ENCODE data around the gene MED22.

DNA sequence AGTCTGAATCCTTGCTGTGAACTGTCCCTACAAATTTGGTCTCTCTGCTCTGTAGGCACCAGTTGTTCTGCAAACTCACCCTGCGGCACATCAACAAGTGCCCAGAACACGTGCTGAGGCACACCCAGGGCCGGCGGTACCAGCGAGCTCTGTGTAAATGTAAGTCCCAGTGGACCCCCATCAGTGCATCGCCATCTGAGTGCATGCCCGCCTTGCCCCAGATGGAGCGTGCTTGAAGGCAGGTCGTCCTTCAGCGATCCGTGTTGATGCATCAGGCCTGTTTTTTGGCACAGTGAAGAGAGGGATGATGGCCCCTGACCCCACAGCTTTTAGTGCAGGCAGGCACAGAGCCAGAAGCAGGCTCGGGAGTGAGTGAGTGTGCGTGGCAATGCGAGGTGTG, 9.7 kb upstream of the MED22 start:
- TF ChIP-seq, protein P1, sequence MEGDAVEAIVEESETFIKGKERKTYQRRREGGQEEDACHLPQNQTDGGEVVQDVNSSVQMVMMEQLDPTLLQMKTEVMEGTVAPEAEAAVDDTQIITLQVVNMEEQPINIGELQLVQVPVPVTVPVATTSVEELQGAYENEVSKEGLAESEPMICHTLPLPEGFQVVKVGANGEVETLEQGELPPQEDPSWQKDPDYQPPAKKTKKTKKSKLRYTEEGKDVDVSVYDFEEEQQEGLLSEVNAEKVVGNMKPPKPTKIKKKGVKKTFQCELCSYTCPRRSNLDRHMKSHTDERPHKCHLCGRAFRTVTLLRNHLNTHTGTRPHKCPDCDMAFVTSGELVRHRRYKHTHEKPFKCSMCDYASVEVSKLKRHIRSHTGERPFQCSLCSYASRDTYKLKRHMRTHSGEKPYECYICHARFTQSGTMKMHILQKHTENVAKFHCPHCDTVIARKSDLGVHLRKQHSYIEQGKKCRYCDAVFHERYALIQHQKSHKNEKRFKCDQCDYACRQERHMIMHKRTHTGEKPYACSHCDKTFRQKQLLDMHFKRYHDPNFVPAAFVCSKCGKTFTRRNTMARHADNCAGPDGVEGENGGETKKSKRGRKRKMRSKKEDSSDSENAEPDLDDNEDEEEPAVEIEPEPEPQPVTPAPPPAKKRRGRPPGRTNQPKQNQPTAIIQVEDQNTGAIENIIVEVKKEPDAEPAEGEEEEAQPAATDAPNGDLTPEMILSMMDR (tag by site-specific recombination; IDR thresholded peaks at IDR 0.05) = no peak
- no peak for TF ChIP-seq ZNF600 (tag by site-specific recombination; IDR thresholded peaks at IDR 0.05)
- no peak for TF ChIP-seq ZNF155 (tag by site-specific recombination; IDR thresholded peaks at IDR 0.05)
- TF ChIP-seq RBAK (tag by site-specific recombination; IDR thresholded peaks at IDR 0.05) = no peak
- TF ChIP-seq, protein P2, sequence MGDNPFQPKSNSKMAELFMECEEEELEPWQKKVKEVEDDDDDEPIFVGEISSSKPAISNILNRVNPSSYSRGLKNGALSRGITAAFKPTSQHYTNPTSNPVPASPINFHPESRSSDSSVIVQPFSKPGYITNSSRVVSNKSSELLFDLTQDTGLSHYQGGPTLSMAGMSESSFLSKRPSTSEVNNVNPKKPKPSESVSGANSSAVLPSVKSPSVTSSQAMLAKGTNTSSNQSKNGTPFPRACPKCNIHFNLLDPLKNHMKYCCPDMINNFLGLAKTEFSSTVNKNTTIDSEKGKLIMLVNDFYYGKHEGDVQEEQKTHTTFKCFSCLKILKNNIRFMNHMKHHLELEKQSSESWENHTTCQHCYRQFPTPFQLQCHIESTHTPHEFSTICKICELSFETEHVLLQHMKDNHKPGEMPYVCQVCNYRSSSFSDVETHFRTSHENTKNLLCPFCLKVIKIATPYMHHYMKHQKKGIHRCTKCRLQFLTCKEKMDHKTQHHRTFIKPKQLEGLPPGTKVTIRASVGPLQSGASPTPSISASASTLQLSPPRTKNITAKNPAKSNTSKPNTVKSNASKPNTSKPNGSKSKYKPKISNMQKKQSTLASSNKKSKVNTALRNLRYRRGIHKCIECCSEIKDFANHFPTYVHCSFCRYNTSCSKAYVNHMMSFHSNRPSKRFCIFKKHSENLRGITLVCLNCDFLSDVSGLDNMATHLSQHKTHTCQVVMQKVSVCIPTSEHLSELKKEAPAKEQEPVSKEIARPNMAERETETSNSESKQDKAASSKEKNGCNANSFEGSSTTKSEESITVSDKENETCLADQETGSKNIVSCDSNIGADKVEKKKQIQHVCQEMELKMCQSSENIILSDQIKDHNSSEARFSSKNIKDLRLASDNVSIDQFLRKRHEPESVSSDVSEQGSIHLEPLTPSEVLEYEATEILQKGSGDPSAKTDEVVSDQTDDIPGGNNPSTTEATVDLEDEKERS (tag by site-specific recombination; IDR thresholded peaks at IDR 0.05) = no peak
- TF ChIP-seq ZNF501 (tag by site-specific recombination; IDR thresholded peaks at IDR 0.05) = no peak
- TF ChIP-seq, protein P3, sequence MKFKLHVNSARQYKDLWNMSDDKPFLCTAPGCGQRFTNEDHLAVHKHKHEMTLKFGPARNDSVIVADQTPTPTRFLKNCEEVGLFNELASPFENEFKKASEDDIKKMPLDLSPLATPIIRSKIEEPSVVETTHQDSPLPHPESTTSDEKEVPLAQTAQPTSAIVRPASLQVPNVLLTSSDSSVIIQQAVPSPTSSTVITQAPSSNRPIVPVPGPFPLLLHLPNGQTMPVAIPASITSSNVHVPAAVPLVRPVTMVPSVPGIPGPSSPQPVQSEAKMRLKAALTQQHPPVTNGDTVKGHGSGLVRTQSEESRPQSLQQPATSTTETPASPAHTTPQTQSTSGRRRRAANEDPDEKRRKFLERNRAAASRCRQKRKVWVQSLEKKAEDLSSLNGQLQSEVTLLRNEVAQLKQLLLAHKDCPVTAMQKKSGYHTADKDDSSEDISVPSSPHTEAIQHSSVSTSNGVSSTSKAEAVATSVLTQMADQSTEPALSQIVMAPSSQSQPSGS (tag by site-specific recombination; IDR thresholded peaks at IDR 0.05; ENCODE audit: low read depth) = no peak
- TF ChIP-seq, protein P4, sequence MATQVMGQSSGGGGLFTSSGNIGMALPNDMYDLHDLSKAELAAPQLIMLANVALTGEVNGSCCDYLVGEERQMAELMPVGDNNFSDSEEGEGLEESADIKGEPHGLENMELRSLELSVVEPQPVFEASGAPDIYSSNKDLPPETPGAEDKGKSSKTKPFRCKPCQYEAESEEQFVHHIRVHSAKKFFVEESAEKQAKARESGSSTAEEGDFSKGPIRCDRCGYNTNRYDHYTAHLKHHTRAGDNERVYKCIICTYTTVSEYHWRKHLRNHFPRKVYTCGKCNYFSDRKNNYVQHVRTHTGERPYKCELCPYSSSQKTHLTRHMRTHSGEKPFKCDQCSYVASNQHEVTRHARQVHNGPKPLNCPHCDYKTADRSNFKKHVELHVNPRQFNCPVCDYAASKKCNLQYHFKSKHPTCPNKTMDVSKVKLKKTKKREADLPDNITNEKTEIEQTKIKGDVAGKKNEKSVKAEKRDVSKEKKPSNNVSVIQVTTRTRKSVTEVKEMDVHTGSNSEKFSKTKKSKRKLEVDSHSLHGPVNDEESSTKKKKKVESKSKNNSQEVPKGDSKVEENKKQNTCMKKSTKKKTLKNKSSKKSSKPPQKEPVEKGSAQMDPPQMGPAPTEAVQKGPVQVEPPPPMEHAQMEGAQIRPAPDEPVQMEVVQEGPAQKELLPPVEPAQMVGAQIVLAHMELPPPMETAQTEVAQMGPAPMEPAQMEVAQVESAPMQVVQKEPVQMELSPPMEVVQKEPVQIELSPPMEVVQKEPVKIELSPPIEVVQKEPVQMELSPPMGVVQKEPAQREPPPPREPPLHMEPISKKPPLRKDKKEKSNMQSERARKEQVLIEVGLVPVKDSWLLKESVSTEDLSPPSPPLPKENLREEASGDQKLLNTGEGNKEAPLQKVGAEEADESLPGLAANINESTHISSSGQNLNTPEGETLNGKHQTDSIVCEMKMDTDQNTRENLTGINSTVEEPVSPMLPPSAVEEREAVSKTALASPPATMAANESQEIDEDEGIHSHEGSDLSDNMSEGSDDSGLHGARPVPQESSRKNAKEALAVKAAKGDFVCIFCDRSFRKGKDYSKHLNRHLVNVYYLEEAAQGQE (tag by site-specific recombination; IDR thresholded peaks at IDR 0.05) = no peak

Data from HEK293 (cell line).